ENCODE measurements around the gene FGD6.
A peak's percentile ranks its signal among the peaks of the same experiment; 100 is the strongest.

FGD6 gene

DNA sequence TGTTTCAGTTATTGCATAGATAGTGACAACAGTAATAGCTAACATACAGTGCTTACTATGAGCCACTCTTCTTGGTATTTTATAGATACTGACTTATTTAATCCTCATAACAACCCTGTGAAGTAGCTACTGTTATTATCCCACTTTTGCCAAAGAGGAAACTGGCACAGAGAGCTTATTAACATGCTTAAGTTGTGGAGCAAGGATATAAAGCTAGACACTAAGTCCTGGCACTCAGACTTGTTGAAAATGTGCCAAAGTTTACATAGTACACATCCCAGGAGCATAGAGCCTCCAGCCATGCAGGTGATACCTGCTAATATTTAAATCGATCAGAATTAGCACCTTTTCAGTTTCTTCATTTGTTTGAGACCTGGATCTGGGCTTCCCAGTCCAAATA is 42.1 kb upstream of the FGD6 start:
- Histone ChIP-seq H2BK5ac (ENCODE audit: low read length) (no peak overlapping the region), H3K4me1 (ENCODE audit: control insufficient read depth, low read depth, low read length) (no peaks in the 10 kb centered on the region), H3K36me3 (ENCODE audit: control insufficient read depth, insufficient read depth, low read length) (no peaks in the 10 kb centered on the region), H2BK120ac (ENCODE audit: low read depth, low read length) (no peak overlapping the region), H3K4ac (ENCODE audit: low read depth, low read length) (no peak overlapping the region), H3K79me1 (ENCODE audit: low read length) (no peaks in the 10 kb centered on the region), H3K18ac (ENCODE audit: low read length) (no peak overlapping the region), H3K4me3 (ENCODE audit: low read length) (no peak overlapping the region), H3K56ac (ENCODE audit: low read length) (no peak overlapping the region), H3K27ac (ENCODE audit: low read depth, low read length) (no peak overlapping the region), H4K5ac (ENCODE audit: low read length) (no peak overlapping the region), H4K8ac (ENCODE audit: low read depth, low read length) (no peak overlapping the region), H3K23ac (ENCODE audit: low read length) (no peak overlapping the region), H2AK5ac (ENCODE audit: low read length) (no peak overlapping the region), H2BK15ac (replicated peaks; ENCODE audit: low read depth) (no peak overlapping the region), H3K27me3 (ENCODE audit: insufficient read depth, low read length, poor library complexity) (no peaks in the 10 kb centered on the region), H3K9ac (ENCODE audit: low read length) (no peak overlapping the region), H3K79me2 (ENCODE audit: control insufficient read depth, insufficient read depth, low read length) (no peaks in the 10 kb centered on the region), H3K4me2 (ENCODE audit: low read length) (no peak overlapping the region)
- no CpG with 5 or more reads among the region's 1 CpG for WGBS (ENCODE audit: extremely low coverage, insufficient coverage, low lambda C conversion rate)
- DNase-seq = no peak

- Histone ChIP-seq H3K4me1 (ENCODE audit: control insufficient read depth, low read depth, low read length) (no peaks in the 10 kb centered on the region), H3K9ac (ENCODE audit: low read length) (no peak overlapping the region), H4K5ac (ENCODE audit: low read length) (no peak overlapping the region), H3K23ac (ENCODE audit: low read length) (no peak overlapping the region), H3K4me2 (ENCODE audit: low read length) (no peak overlapping the region), H3K79me2 (ENCODE audit: control insufficient read depth, insufficient read depth, low read length) (no peaks in the 10 kb centered on the region), H3K27me3 (ENCODE audit: insufficient read depth, low read length, poor library complexity) (no peaks in the 10 kb centered on the region), H2BK120ac (ENCODE audit: low read depth, low read length) (no peak overlapping the region), H3K18ac (ENCODE audit: low read length) (no peak overlapping the region), H3K79me1 (ENCODE audit: low read length) (no peaks in the 10 kb centered on the region), H3K56ac (ENCODE audit: low read length) (no peak overlapping the region), H2BK15ac (replicated peaks; ENCODE audit: low read depth) (no peak overlapping the region), H3K4ac (ENCODE audit: low read depth, low read length) (no peak overlapping the region), H3K4me3 (ENCODE audit: low read length) (no peak overlapping the region), H3K27ac (ENCODE audit: low read depth, low read length) (no peak overlapping the region), H3K36me3 (ENCODE audit: control insufficient read depth, insufficient read depth, low read length) (no peaks in the 10 kb centered on the region), H2BK5ac (ENCODE audit: low read length) (no peak overlapping the region), H4K8ac (ENCODE audit: low read depth, low read length) (no peak overlapping the region), H2AK5ac (ENCODE audit: low read length) (no peak overlapping the region)
- WGBS (ENCODE audit: extremely low coverage, insufficient coverage, low lambda C conversion rate) = no CpG with 5 or more reads among the region's 2 CpGs
- DNase-seq = no peak
Observed at GRCh38 chr12:95258803-95259202, 41.5 kb upstream of the FGD6 start.

DNA sequence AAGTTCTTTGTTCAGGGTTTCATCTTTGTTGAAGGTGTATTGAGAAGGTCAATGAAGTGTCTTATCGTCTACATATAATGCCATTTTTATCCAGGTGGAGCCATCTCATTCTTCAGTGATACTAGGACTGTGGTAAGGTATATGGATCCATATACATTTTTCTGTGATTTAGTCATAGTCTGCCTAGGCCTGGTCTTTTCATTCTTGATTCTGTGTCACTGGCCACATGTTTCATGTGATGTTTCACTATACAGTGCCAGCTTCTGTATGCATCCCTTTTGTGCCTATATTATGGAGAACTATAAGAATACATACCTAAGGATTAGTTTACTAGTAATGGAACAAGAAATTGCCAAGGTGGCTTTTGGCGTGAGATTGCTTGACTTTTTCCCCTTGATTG is 40.9 kb upstream of the FGD6 start:
- no peak overlapping the region for H3K27ac ChIP-seq (ENCODE audit: low read depth, low read length)

DNA sequence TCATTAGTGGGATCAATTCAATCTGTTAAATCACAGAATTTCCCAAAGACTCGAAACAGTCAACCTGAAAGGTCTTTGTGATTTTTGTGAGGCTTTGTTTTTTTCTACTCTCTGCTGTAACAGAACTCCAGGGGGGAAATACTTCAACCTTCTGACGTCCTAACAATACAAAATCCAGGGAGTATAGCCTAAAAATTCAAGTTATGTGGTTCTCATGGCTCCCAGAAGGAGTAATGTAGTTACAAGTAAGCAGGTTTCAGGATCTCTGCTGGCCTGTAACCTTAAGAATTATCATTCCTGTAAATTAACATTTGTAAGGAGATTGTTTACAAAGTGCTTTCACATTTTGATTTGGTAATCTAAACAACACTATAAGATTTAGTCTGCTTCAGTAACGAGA is 40.3 kb upstream of the FGD6 start:
- H3K4ac ChIP-seq (ENCODE audit: low read depth, low read length) = no peak overlapping the region
- H4K8ac ChIP-seq (ENCODE audit: low read depth, low read length) = no peak overlapping the region
- H2BK15ac ChIP-seq (replicated peaks; ENCODE audit: low read depth) = no peak overlapping the region
- H3K56ac ChIP-seq (ENCODE audit: low read length) = no peak overlapping the region
- no peak overlapping the region for H3K9ac ChIP-seq (ENCODE audit: low read length)
- no peaks in the 10 kb centered on the region for H3K4me1 ChIP-seq (ENCODE audit: control insufficient read depth, low read depth, low read length)
- H3K4me3 ChIP-seq (ENCODE audit: low read length) = no peak overlapping the region
- H3K27ac ChIP-seq (ENCODE audit: low read depth, low read length) = no peak overlapping the region
- no peak overlapping the region for H2BK120ac ChIP-seq (ENCODE audit: low read depth, low read length)
- WGBS (ENCODE audit: extremely low coverage, insufficient coverage, low lambda C conversion rate) = no CpG with 5 or more reads among the region's 3 CpGs
- H2AK5ac ChIP-seq (ENCODE audit: low read length) = no peak overlapping the region
- no peaks in the 10 kb centered on the region for H3K79me1 ChIP-seq (ENCODE audit: low read length)
- H3K27me3 ChIP-seq (ENCODE audit: insufficient read depth, low read length, poor library complexity) = no peaks in the 10 kb centered on the region
- H4K5ac ChIP-seq (ENCODE audit: low read length) = no peak overlapping the region
- no peak overlapping the region for H2BK5ac ChIP-seq (ENCODE audit: low read length)
- DNase-seq = peak; percentile 47
- no peaks in the 10 kb centered on the region for H3K79me2 ChIP-seq (ENCODE audit: control insufficient read depth, insufficient read depth, low read length)
- H3K4me2 ChIP-seq (ENCODE audit: low read length) = no peak overlapping the region
- no peaks in the 10 kb centered on the region for H3K36me3 ChIP-seq (ENCODE audit: control insufficient read depth, insufficient read depth, low read length)
- H3K23ac ChIP-seq (ENCODE audit: low read length) = no peak overlapping the region
- no peak overlapping the region for H3K18ac ChIP-seq (ENCODE audit: low read length)

More for the DNA sequence above, 40.9 kb upstream of the FGD6 start:
- no peak overlapping the region for H3K18ac ChIP-seq (ENCODE audit: low read length)
- H2BK5ac ChIP-seq (ENCODE audit: low read length) = no peak overlapping the region
- H2BK120ac ChIP-seq (ENCODE audit: low read depth, low read length) = no peak overlapping the region
- no peak overlapping the region for H4K8ac ChIP-seq (ENCODE audit: low read depth, low read length)
- no peak overlapping the region for H2BK15ac ChIP-seq (replicated peaks; ENCODE audit: low read depth)
- no peak overlapping the region for H4K5ac ChIP-seq (ENCODE audit: low read length)
- WGBS (ENCODE audit: extremely low coverage, insufficient coverage, low lambda C conversion rate) = no CpG with 5 or more reads among the region's 2 CpGs
- H3K36me3 ChIP-seq (ENCODE audit: control insufficient read depth, insufficient read depth, low read length) = no peaks in the 10 kb centered on the region
- no peaks in the 10 kb centered on the region for H3K79me2 ChIP-seq (ENCODE audit: control insufficient read depth, insufficient read depth, low read length)
- no peak overlapping the region for H3K56ac ChIP-seq (ENCODE audit: low read length)
- H3K4me1 ChIP-seq (ENCODE audit: control insufficient read depth, low read depth, low read length) = no peaks in the 10 kb centered on the region
- H3K23ac ChIP-seq (ENCODE audit: low read length) = no peak overlapping the region
- no peak for DNase-seq
- H3K27me3 ChIP-seq (ENCODE audit: insufficient read depth, low read length, poor library complexity) = no peaks in the 10 kb centered on the region
- no peak overlapping the region for H3K9ac ChIP-seq (ENCODE audit: low read length)
- H2AK5ac ChIP-seq (ENCODE audit: low read length) = no peak overlapping the region
- no peaks in the 10 kb centered on the region for H3K79me1 ChIP-seq (ENCODE audit: low read length)
- H3K4me3 ChIP-seq (ENCODE audit: low read length) = no peak overlapping the region
- no peak overlapping the region for H3K4me2 ChIP-seq (ENCODE audit: low read length)
- H3K4ac ChIP-seq (ENCODE audit: low read depth, low read length) = no peak overlapping the region

- Histone ChIP-seq H3K4me2 (ENCODE audit: low read length) (no peak overlapping the region), H2BK15ac (replicated peaks; ENCODE audit: low read depth) (no peak overlapping the region), H3K79me1 (ENCODE audit: low read length) (no peaks in the 10 kb centered on the region), H3K9ac (ENCODE audit: low read length) (no peak overlapping the region), H3K27ac (ENCODE audit: low read depth, low read length) (no peak overlapping the region), H3K4me3 (ENCODE audit: low read length) (no peak overlapping the region), H3K79me2 (ENCODE audit: control insufficient read depth, insufficient read depth, low read length) (no peaks in the 10 kb centered on the region), H3K4ac (ENCODE audit: low read depth, low read length) (no peak overlapping the region), H3K4me1 (ENCODE audit: control insufficient read depth, low read depth, low read length) (no peaks in the 10 kb centered on the region), H2BK5ac (ENCODE audit: low read length) (no peak overlapping the region), H2BK120ac (ENCODE audit: low read depth, low read length) (no peak overlapping the region), H3K27me3 (ENCODE audit: insufficient read depth, low read length, poor library complexity) (no peaks in the 10 kb centered on the region), H3K56ac (ENCODE audit: low read length) (no peak overlapping the region), H3K36me3 (ENCODE audit: control insufficient read depth, insufficient read depth, low read length) (no peaks in the 10 kb centered on the region), H4K5ac (ENCODE audit: low read length) (no peak overlapping the region), H2AK5ac (ENCODE audit: low read length) (no peak overlapping the region), H3K18ac (ENCODE audit: low read length) (no peak overlapping the region), H3K23ac (ENCODE audit: low read length) (no peak overlapping the region), H4K8ac (ENCODE audit: low read depth, low read length) (no peak overlapping the region)
- no peak for DNase-seq
Observed at GRCh38 chr12:95253386-95253785, 36.1 kb upstream of the FGD6 start.

- Histone ChIP-seq H3K4me2 (ENCODE audit: low read length) (no peak overlapping the region), H3K4me1 (ENCODE audit: control insufficient read depth, low read depth, low read length) (no peaks in the 10 kb centered on the region), H3K79me1 (ENCODE audit: low read length) (no peaks in the 10 kb centered on the region), H3K27ac (ENCODE audit: low read depth, low read length) (no peak overlapping the region), H2AK5ac (ENCODE audit: low read length) (no peak overlapping the region), H3K56ac (ENCODE audit: low read length) (no peak overlapping the region), H4K8ac (ENCODE audit: low read depth, low read length) (no peak overlapping the region), H3K27me3 (ENCODE audit: insufficient read depth, low read length, poor library complexity) (no peaks in the 10 kb centered on the region), H2BK15ac (replicated peaks; ENCODE audit: low read depth) (no peak overlapping the region), H3K36me3 (ENCODE audit: control insufficient read depth, insufficient read depth, low read length) (no peaks in the 10 kb centered on the region), H3K23ac (ENCODE audit: low read length) (no peak overlapping the region), H2BK120ac (ENCODE audit: low read depth, low read length) (no peak overlapping the region), H3K4me3 (ENCODE audit: low read length) (no peak overlapping the region), H3K18ac (ENCODE audit: low read length) (no peak overlapping the region), H2BK5ac (ENCODE audit: low read length) (no peak overlapping the region), H3K79me2 (ENCODE audit: control insufficient read depth, insufficient read depth, low read length) (no peaks in the 10 kb centered on the region), H4K5ac (ENCODE audit: low read length) (no peak overlapping the region), H3K9ac (ENCODE audit: low read length) (no peak overlapping the region), H3K4ac (ENCODE audit: low read depth, low read length) (no peak overlapping the region)
- no CpG with 5 or more reads among the region's 8 CpGs for WGBS (ENCODE audit: extremely low coverage, insufficient coverage, low lambda C conversion rate)
- peak; percentile 24 for DNase-seq
Observed at GRCh38 chr12:95248604-95249360, 31.5 kb upstream of the FGD6 start.

Measured in mesendoderm (in vitro differentiated cells).